Spinal cord (tissue), 10 donors: ENCODE measurements around the gene BIRC5. TPM values are rescaled to one million over a fixed set of nuclear protein-coding genes. Genes with fewer than 3 reads are reported as not detected.
"Not testable (repeated sequence)": the region's sequence is repeated elsewhere in the genome, so short reads cannot be mapped to it uniquely, and the experiment has no call there.

ENCODE experiments used
- DNase-seq, 6 donors: peaks; one replicate each; pipeline versions ENCODE4 v3.0.0 to v3.0.0-alpha.2; 2013 to 2015; ENCODE audit warnings: low spot score in 6 of 6, low read depth in 4 of 6
- H3K27ac ChIP-seq: one replicate; pipeline ENCODE4 v1.5.1; 2013; ENCODE audit warnings: low read depth, low read length, control low read depth
- H3K27me3 ChIP-seq: one replicate; pipeline ENCODE4 v1.6.1; 2013; ENCODE audit warnings: low read length; ENCODE audit not compliant: control insufficient read depth, insufficient read depth
- H3K36me3 ChIP-seq: one replicate; pipeline ENCODE4 v1.6.1; 2013; ENCODE audit warnings: low read length; ENCODE audit not compliant: control insufficient read depth, insufficient read depth
- H3K4me1 ChIP-seq: one replicate; pipeline ENCODE4 v1.6.1; 2013; ENCODE audit warnings: low read length; ENCODE audit not compliant: control insufficient read depth, insufficient read depth
- H3K4me3 ChIP-seq: one replicate; pipeline ENCODE4 v1.5.1; 2013; ENCODE audit warnings: low read depth, low read length, control low read depth
- H3K9me3 ChIP-seq: one replicate; pipeline ENCODE4 v1.6.1; 2013; ENCODE audit warnings: low read length; ENCODE audit not compliant: control insufficient read depth, insufficient read depth
- WGBS: methylation state at CpG from one replicate; pipeline ENCODE4 v1.1.5; 2013; ENCODE audit warnings: missing lambda C conversion rate; ENCODE audit not compliant: insufficient coverage; 5-methylcytosine and 5-hydroxymethylcytosine counted together
- polyA plus RNA-seq, 2 donors: library from polyadenylated mRNA; unstranded; fragments of 120-200 nt; gene quantifications; one replicate each; pipeline ENCODE4 v1.2.1, GENCODE V29; 2013; ENCODE audit not compliant: insufficient read length in 2 of 2
- total RNA-seq, 2 donors: library from RNA; depleted of rRNA in 1 of 2; stranded (reverse); fragments of 120-200 nt in 1 of 2; fragments of >200 nt in 1 of 2; gene quantifications; one replicate each; pipeline versions ENCODE4 v1.2.3 to v1.2.4, GENCODE V29; 2013 to 2014
- donor health status: healthy.

Gene BIRC5
- total and polyA plus RNA-seq, 4 donors = 13.2 to 23.0 (median 18.7) TPM

DNA sequence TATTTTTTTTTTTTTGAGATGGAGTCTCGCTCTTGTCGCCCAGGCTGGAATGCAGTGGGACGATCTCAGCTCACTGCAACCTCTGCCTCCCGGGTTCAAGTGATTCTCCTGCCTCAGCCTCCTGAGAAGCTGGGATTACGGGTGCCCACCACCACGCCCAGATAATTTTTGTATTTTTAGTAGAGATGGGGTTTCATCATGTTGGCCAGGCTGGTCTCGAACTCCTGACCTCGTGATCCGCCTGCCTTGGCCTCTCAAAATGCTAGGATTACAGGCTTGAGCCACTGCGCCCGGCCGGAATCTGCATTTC is 39.5 kb downstream of the BIRC5 start:
- H3K36me3 ChIP-seq = not testable (repeated sequence)

DNA sequence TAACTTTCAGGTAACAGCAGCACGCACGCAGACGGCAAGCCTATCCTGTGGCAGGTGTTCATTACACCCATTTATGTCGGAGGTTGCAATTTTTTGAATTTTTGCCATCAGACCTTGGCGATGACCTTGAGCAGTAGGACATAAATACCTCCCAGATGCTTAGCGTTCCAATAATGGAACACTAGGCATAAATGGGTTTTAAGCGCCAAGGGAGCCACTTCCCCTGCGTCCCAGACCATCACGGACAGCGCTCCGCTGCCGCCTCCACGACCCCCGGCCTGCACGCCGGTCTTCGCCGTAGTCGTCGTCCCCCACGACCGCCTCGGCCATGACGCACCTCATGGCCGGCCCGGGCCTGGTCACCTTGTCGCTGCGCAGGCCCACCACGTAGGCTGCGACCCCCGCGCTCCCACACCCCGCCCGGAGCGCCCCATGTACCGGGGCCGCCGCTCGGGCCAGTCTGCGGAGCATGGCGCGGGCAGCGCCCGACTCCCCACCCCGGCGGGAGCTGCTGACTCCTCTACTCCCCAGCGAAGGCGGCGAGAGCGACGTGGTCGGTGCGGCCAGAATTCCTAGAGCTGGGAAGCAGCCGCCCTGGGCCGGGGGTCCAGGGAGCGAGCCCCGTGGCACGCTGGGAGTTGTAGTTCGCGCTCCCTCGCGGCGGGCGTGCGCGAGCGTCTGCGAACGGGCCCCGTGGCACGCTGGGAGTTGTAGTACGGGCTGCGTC is 40.1 kb downstream of the BIRC5 start:
- Histone ChIP-seq H3K9me3 (no peaks in the 10 kb centered on the region), H3K4me3 (peak overlapping the region; percentile 58), H3K36me3 (no peaks in the 10 kb centered on the region), H3K27ac (no peak overlapping the region), H3K27me3 (peaks cover 5% of the 10 kb centered on the region), H3K4me1 (peaks cover 57% of the 10 kb centered on the region)
- 3% methylated on average over 73 of the region's 73 CpGs for WGBS
- DNase-seq = peak; percentile 81 to 97 (median 86)

More for the DNA sequence above, 39.5 kb downstream of the BIRC5 start:
- H3K27ac ChIP-seq, DNase-seq, H3K9me3 ChIP-seq, H3K27me3 ChIP-seq: not testable (repeated sequence)
- peaks cover 55% of the 10 kb centered on the region for H3K4me1 ChIP-seq
- WGBS = 76% methylated on average over 9 of the region's 12 CpGs
- H3K4me3 ChIP-seq = peak overlapping the region; percentile 58

DNA sequence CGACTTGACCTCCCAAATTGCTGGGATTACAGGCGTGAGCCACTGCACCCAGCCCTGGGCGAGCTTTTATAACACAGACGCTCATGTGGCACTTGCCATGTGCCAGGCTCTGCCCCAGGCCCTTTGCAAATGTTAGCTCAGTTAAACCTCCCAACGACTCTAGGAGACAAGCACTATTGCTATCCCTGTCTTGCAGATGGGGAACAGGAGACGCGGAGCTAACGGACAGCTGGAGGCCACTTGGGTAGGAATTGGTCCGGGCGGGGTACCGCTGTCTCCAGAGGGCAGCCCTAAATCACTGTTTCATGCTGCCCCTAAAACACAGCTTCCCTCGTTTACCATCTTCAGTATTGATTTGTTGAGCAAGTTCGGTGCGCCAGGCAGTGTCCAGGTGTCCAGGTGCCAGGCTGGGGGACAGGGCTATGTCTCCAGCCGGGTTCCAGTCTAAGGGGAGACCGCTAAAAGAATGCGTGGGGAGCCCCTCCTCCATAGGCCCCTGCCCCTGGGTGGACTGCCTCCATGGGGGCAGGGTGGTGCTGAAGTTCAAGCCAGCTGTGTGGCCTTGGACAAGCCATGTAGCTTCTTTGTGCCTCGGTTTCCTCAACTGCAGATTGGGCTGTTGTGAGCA is 41.1 kb downstream of the BIRC5 start:
- H3K27ac ChIP-seq = no peak overlapping the region
- peaks cover 56% of the 10 kb centered on the region for H3K4me1 ChIP-seq
- no peak for DNase-seq
- WGBS = 92% methylated on average over 17 of the region's 18 CpGs
- H3K9me3 ChIP-seq = no peaks in the 10 kb centered on the region
- H3K27me3 ChIP-seq = peaks cover 5% of the 10 kb centered on the region
- H3K36me3 ChIP-seq = no peaks in the 10 kb centered on the region
- H3K4me3 ChIP-seq = no peak overlapping the region

DNA sequence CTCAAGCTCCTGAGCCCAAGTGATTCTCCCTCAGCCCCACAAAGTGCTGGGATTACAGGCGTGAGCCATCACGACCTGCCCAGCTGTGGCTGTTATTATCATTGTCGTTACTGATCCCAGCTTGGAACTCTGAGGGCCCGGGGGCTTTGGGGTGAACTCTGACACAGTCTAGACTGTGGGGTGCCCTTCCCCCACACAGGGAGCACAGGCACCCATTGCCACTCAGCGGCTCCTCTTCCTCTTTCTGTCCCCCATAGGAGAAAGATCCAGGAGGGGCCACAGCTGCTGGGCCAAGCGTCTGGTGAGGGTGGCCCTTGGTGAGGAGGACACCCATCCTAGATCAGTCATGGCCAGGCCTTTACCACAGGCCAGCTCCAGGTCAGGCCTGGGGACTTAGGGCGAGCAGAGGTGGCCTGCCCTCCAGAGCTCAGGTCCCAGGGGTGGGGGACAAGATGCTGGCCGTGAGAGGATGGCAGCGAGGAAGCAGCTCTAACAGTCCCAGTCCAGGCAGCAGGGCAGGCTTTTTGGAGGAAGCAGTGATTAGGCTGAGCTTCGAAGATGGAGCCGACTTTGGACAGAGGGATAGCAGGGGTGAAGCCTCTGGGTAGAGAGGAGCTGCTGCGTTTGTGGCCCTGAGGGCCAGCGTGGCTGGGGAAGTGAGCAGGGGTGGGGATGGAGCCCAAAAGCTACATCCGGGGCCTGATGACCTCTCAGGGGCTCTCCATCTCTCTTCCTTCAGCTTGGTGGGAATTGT is 42.1 kb downstream of the BIRC5 start:
- Histone ChIP-seq H3K9me3 (no peaks in the 10 kb centered on the region), H3K27me3 (peaks cover 5% of the 10 kb centered on the region), H3K36me3 (no peaks in the 10 kb centered on the region), H3K4me3 (no peak overlapping the region), H3K4me1 (peaks cover 46% of the 10 kb centered on the region), H3K27ac (no peak overlapping the region)
- WGBS = 73% methylated on average over 13 of the region's 14 CpGs
- DNase-seq = no peak

DNA sequence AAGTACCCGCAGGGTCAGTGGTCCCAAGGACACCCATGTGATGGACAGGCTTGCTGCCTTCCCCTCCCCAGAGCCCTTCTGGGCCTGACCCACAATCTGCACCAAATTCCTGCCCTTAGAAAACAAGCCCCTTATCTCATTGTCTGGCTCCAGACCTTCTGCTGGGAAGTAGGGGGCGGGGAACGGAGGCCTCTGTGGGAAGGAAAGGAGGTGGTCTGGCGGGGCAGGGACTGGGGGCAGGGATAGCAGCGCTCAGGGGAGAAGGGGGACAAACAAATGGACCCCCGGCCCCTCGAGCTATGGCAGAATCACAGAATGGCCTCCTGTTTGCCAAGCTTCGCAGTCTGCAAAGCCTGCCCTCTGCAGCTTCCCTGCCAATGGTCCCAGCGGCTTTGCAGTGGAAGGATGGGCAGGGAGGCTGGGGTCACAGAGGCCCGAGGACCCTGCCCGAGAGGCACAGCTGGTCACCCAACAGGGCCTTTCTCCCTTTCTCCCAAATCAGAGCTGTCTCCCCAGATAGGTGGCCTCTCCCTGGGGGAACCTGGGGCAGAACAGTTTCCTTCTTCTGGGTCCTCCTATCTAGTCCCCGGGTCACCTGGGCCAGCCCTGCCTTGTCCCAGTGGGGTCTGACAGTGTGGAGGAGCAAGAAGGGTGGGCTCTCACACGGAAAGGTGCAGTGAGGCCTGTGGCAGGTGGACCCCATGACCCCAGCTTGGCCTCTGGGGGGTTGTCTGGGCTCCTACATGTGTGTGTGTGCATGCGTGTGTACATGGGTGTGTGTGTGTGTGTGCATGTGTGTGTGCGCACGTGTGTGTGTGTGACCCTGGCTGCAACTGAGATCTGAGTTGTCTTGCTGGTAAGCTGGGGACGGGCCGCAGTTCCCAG is 42.9 kb downstream of the BIRC5 start:
- no peak overlapping the region for H3K27ac ChIP-seq
- WGBS = 43% methylated on average over 13 of the region's 18 CpGs
- no peak for DNase-seq
- H3K27me3 ChIP-seq = peaks cover 5% of the 10 kb centered on the region
- H3K9me3 ChIP-seq = no peaks in the 10 kb centered on the region
- H3K36me3 ChIP-seq = no peaks in the 10 kb centered on the region
- no peak overlapping the region for H3K4me3 ChIP-seq
- H3K4me1 ChIP-seq = peaks cover 40% of the 10 kb centered on the region

DNA sequence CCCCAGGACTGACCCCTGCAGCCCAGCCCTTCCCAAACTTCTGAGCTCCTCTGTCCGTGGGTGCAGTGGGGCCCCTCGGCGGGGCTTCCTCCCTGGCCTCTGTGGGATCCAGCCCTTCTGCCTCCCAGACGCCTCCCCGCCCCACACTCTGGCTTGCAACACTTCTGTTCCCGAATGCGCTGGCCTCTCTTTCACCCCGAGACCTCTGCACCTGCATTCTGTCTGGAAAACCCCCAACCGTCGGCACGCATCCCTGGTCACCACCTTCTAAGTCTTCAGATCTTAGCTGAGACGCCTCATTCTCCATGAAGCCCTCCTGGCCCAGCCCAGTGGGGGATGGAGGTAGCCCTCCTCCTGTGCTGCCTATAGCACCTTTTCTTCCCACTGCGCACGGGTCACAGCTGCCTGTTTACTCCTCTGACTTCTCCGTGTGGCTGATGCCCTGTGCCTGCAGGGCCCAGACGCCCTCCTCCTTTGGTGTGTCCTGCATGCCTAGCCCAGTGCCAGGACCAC is 43.8 kb downstream of the BIRC5 start:
- no peak for DNase-seq
- H3K4me1 ChIP-seq = peaks cover 35% of the 10 kb centered on the region
- H3K27ac ChIP-seq = no peak overlapping the region
- 40% methylated on average over 16 of the region's 16 CpGs for WGBS
- H3K4me3 ChIP-seq = no peak overlapping the region
- no peaks in the 10 kb centered on the region for H3K36me3 ChIP-seq
- H3K27me3 ChIP-seq = peaks cover 5% of the 10 kb centered on the region
- no peaks in the 10 kb centered on the region for H3K9me3 ChIP-seq

DNA sequence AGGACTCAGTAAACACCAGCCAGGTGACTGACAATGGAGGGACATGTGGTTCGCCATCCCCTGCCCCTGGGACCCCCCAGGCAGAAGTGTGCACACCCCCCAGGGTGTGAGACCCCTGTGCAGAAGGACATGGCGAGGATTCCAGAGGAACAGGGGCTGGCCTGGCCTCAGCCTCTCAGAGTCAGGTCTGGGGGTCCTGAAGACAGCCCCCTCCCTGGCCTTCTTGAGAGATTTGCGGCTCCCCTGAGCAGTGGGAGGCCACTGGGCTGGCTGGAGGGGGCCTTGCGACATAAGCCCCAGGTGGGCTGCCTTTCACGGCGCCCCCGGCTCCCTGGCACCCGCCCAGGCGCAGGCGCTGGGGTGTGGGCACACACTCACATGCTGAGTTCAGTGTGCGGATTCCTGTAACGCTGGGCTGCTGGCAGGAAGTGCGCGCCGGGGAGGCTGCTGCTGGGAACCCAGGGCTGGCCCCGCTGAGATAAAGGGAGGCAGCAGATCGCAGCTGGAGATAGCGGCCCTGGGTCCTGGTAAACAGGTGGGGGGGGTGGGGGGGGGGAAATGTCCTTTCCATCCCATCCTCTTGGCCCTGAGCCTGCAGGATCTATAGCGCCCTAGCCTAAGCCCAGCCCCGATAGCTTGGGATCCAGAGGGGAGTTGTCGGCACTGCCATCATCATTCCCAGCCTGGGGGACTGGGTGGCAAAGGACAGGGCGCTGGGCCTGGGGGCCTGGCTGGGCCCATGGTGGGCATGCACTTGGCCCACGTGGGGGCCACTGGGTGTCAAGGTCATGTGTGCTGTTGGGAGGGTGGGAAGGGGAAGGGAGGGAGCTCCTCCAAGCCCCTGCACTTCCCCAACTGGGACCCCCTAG is 44.5 kb downstream of the BIRC5 start:
- no peak for DNase-seq
- Histone ChIP-seq H3K27ac (no peak overlapping the region), H3K27me3 (peaks cover 5% of the 10 kb centered on the region), H3K4me3 (no peak overlapping the region), H3K9me3 (no peaks in the 10 kb centered on the region), H3K36me3 (no peaks in the 10 kb centered on the region), H3K4me1 (peaks cover 35% of the 10 kb centered on the region)
- 50% methylated on average over 20 of the region's 23 CpGs for WGBS

DNA sequence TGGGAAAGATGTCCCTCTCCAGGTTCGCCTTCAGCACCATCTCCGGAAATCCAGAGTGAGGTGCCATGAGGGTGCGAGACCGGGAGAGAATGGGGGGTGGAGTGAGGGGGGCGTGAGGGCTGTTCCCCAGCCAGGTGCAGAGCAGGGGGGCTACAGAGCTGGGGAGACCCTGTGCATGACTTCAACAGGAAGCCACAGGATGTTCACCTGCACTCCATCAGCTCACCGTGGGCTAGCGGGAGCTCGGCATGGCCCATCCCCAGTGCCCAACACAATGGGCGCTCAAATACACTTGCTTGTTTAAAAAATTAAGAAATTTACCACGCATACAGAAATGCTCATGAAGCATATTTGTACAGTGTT is 45.1 kb downstream of the BIRC5 start:
- peaks cover 34% of the 10 kb centered on the region for H3K4me1 ChIP-seq
- H3K36me3 ChIP-seq = no peaks in the 10 kb centered on the region
- no peaks in the 10 kb centered on the region for H3K9me3 ChIP-seq
- no peak for DNase-seq
- H3K4me3 ChIP-seq = no peak overlapping the region
- WGBS = 90% methylated on average over 2 of the region's 10 CpGs
- H3K27ac ChIP-seq = no peak overlapping the region
- H3K27me3 ChIP-seq = peaks cover 5% of the 10 kb centered on the region
